Prostate gland (tissue), 2 donors: ENCODE data around the gene CACNG8. TPM values are rescaled to one million over a fixed set of nuclear protein-coding genes. Genes with fewer than 3 reads are reported as not detected.
"Not testable (repeated sequence)": the region's sequence is repeated elsewhere in the genome, so short reads cannot be mapped to it uniquely, and the experiment has no call there.

ENCODE experiments used
- DNase-seq: peaks from one replicate; pipeline ENCODE4 v3.0.0-alpha.2; 2019; ENCODE audit warnings: low spot score
- H3K27ac ChIP-seq, 2 donors: fragments of 200-600 bp; sonication (generic); 2 replicates each; pipeline ENCODE4 v1.5.1; 2017 to 2019
- H3K27me3 ChIP-seq: fragments of 200-600 bp; sonication (generic); replicated peaks from 2 replicates; pipeline ENCODE4 v1.5.1; 2019; ENCODE audit not compliant: insufficient read depth
- H3K36me3 ChIP-seq, 2 donors: fragments of 200-600 bp; sonication (generic); 1 replicate in 1 of 2; 2 replicates in 1 of 2; pipeline versions ENCODE4 v1.5.1 to v1.8.1; 2017 to 2019
- H3K4me1 ChIP-seq: fragments of 200-600 bp; sonication (generic); replicated peaks from 2 replicates; pipeline ENCODE4 v1.5.1; 2019
- H3K4me3 ChIP-seq, 2 donors: fragments of 200-600 bp; sonication (generic); 2 replicates each; pipeline ENCODE4 v1.5.1; 2017 to 2019
- H3K9me3 ChIP-seq: fragments of 200-600 bp; sonication (generic); 2 replicates; pipeline ENCODE4 v1.5.1; 2017
- CTCF ChIP-seq, 4 experiments: fragments of 200-600 bp in 2 of 4; fragments of 450-650 bp in 2 of 4; sonication (generic) in 2 of 4; IDR thresholded peaks; 1 replicate in 3 of 4; 2 replicates in 1 of 4; pipeline ENCODE4 v1.5.1; 2016 to 2019; ENCODE audit warnings: antibody characterized with exemption in 4 of 4, mild to moderate bottlenecking in 2 of 4, moderate library complexity in 2 of 4
- POLR2A ChIP-seq: fragments of 450-650 bp; IDR thresholded peaks from one replicate; pipeline ENCODE4 v1.6.1; 2016; ENCODE audit warnings: antibody characterized with exemption, mild to moderate bottlenecking
- POLR2AphosphoS5 ChIP-seq: sonication (generic); formaldehyde crosslinking; IDR thresholded peaks from one replicate; pipeline ENCODE4 v1.6.1; 2017; ENCODE audit warnings: antibody characterized with exemption
- WGBS: methylation state at CpG from one replicate; pipeline ENCODE4 v1.1.5; 2018; 5-methylcytosine and 5-hydroxymethylcytosine counted together
- intact Hi-C: fragments of 100-400 bp; cut with DNase I; formaldehyde crosslinking; loops from one replicate; pipeline ENCODE4 v1.14.2; 2022
- total RNA-seq, 2 donors: library from RNA; depleted of rRNA; stranded (reverse); fragments of >200 nt; gene quantifications; one replicate each; pipeline ENCODE4 v1.1.0, GENCODE V29; 2016

CACNG8 gene
- total RNA-seq, 2 donors from 2014 or later: 0.51 TPM; not detected in 1

GRCh38 chr19:53945998-53946397, 16.7 kb upstream of the CACNG8 start:
- no peak for TF ChIP-seq POLR2AphosphoS5
- no peak for TF ChIP-seq CTCF (IDR thresholded peaks at IDR 0.05)
- no peak for TF ChIP-seq POLR2A

GRCh38 chr19:53947624-53948023, 15.1 kb upstream of the CACNG8 start:
- Histone ChIP-seq H3K36me3 (no peaks in the 10 kb centered on the region), H3K9me3 (no peaks in the 10 kb centered on the region), H3K4me3 (no peak overlapping the region), H3K4me1 (no peaks in the 10 kb centered on the region), H3K27me3 (peaks cover 8% of the 10 kb centered on the region), H3K27ac (no peak overlapping the region)
- TF ChIP-seq CTCF (IDR thresholded peaks at IDR 0.05) (no peak), POLR2AphosphoS5 (no peak), POLR2A (no peak)
- intact Hi-C loops: no loop called here
- WGBS: 83% methylated on average over 5 of the region's 5 CpGs
- no peak for DNase-seq

More at GRCh38 chr19:53945998-53946397, 16.7 kb upstream of the CACNG8 start:
- Histone ChIP-seq H3K9me3 (no peaks in the 10 kb centered on the region), H3K4me1 (no peaks in the 10 kb centered on the region), H3K4me3 (no peak overlapping the region), H3K36me3 (no peaks in the 10 kb centered on the region), H3K27me3 (peaks cover 17% of the 10 kb centered on the region), H3K27ac (no peak overlapping the region)
- WGBS: 94% methylated on average over 2 of the region's 2 CpGs
- intact Hi-C loops: no loop called here
- DNase-seq: no peak

DNA sequence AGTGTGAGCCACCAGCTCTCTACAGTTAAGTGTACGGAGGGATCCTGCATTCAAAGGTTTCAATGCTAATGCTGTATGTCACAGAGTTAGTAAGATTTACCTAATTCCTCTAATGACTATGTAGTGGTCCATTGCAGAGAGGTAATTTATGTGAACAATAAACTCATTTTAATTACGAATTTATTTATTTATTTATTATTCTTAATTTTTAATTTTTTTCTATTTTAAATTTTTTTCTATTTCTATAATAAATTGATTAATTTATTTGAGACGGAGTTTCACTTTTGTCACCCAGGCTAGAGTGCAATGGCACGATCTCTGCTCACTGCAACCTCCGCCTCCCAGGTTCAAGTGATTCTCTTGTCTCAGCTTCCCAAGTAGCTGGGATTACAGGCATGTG, 14.1 kb upstream of the CACNG8 start:
- intact Hi-C loops, H3K36me3 ChIP-seq, H3K4me1 ChIP-seq, DNase-seq, H3K27me3 ChIP-seq, H3K9me3 ChIP-seq, H3K4me3 ChIP-seq, H3K27ac ChIP-seq: not testable (repeated sequence)
- 87% methylated on average over 5 of the region's 5 CpGs for WGBS

GRCh38 chr19:53951436-53951835, 11.3 kb upstream of the CACNG8 start:
- TF ChIP-seq POLR2AphosphoS5 (no peak), POLR2A (no peak), CTCF (IDR thresholded peaks at IDR 0.05) (no peak)
- Histone ChIP-seq H3K4me1 (no peaks in the 10 kb centered on the region), H3K27ac (no peak overlapping the region), H3K36me3 (no peaks in the 10 kb centered on the region), H3K9me3 (no peaks in the 10 kb centered on the region), H3K27me3 (peaks cover 3% of the 10 kb centered on the region), H3K4me3 (no peak overlapping the region)
- intact Hi-C loops: no loop called here
- DNase-seq: no peak
- WGBS: 53% methylated on average over 11 of the region's 11 CpGs

DNA sequence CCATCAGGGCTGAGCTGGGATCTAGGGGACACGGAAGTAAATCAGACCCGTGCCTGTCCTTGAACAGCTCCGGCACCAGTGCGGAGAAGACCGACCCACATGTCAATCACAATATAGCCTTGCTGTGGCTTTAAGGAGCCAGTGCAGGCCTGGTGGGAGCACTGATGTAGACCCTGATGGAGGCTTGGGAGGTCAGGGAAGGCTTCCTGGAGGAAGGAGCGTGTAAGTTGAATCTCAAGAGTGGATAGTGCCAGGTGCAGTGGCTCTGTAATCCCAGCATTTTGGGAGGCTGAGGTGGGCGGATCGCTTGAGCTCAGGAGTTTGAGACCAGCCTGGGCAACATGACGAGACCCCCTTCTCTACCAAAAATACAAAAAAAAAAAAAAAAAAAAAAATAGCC, 10.8 kb upstream of the CACNG8 start:
- intact Hi-C loops: no loop called here
- DNase-seq: no peak
- Histone ChIP-seq H3K4me1 (no peaks in the 10 kb centered on the region), H3K27ac (no peak overlapping the region), H3K27me3 (peaks cover 3% of the 10 kb centered on the region), H3K9me3 (no peaks in the 10 kb centered on the region), H3K36me3 (no peaks in the 10 kb centered on the region), H3K4me3 (no peak overlapping the region)
- WGBS: 76% methylated on average over 9 of the region's 9 CpGs
- no peak for TF ChIP-seq POLR2A

DNA sequence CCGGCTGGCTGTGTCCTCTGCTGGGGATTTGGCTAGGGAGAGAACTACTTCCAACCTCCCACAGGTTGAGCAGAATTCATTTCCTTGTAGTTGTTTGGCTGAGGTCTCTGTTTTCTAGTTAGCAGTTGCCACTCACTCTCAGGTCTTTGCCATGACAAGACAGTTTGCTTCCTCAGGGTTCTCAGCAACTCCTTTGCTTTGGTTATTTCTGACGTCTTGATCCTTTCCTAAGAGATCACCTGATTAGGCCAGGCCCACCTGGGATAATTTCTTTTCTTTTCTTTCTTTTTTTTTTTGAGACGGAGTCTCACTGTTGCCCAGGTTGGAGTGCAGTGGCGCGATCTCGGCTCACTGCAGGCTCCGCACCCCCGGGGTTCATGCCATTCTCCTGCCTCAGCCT, 9.4 kb upstream of the CACNG8 start:
- Histone ChIP-seq H3K9me3 (no peaks in the 10 kb centered on the region), H3K4me3 (no peak overlapping the region), H3K4me1 (no peaks in the 10 kb centered on the region), H3K27ac (no peak overlapping the region), H3K27me3 (no peaks in the 10 kb centered on the region), H3K36me3 (no peaks in the 10 kb centered on the region)
- intact Hi-C loops: no loop called here
- 92% methylated on average over 8 of the region's 8 CpGs for WGBS
- TF ChIP-seq CTCF (IDR thresholded peaks at IDR 0.05): no peak
- no peak for TF ChIP-seq POLR2A
- no peak for TF ChIP-seq POLR2AphosphoS5
- DNase-seq: no peak
